H1 (cell line): ENCODE measurements around the gene ANO6. TPM values are rescaled to one million over a fixed set of nuclear protein-coding genes. Genes with fewer than 3 reads are reported as not detected.
"Not testable (repeated sequence)": the region's sequence is repeated elsewhere in the genome, so short reads cannot be mapped to it uniquely, and the experiment has no call there.

ENCODE experiments used
- CTCF ChIA-PET: fragments of 300-600 bp; sonication (Branson Sonifier 250); formaldehyde crosslinking; loops from one replicate; lab custom pipeline; 2021; ENCODE audit not compliant: partially characterized antibody; lab: Charles Lee
- POLR2A ChIA-PET: fragments of 300-600 bp; sonication (Branson Sonifier 250); formaldehyde crosslinking; loops from one replicate; lab custom pipeline; 2021; ENCODE audit warnings: inconsistent platforms; ENCODE audit not compliant: partially characterized antibody; lab: Charles Lee
- DNase-seq, 2 experiments: peaks; one replicate each; pipeline versions ENCODE4 v3.0.0 to v3.0.0-alpha.2; 2010 to 2022; ENCODE audit warnings: low spot score in 2 of 2, low read depth in 1 of 2, mixed read lengths in 1 of 2
- FAIRE-seq: peaks from 2 replicates; lab custom pipeline; 2011; peaks lifted over from hg19 to GRCh38; lab: Jason Lieb, UNC
- H2AFZ ChIP-seq: 2 replicates; pipeline ENCODE4 v1.8.1; 2012; ENCODE audit warnings: low read length, inconsistent platforms
- H2AK5ac ChIP-seq: 2 replicates; pipeline ENCODE4 v1.6.1; 2013; ENCODE audit warnings: low read depth, low read length
- H2BK120ac ChIP-seq: replicated peaks from 2 replicates; pipeline ENCODE3; 2013; ENCODE audit warnings: low read depth, low read length, inconsistent platforms
- H2BK12ac ChIP-seq: 2 replicates; pipeline ENCODE4 v1.6.1; 2013; ENCODE audit warnings: low read depth, low read length
- H2BK15ac ChIP-seq: 2 replicates; pipeline ENCODE4 v1.6.1; 2013; ENCODE audit warnings: low read length
- H2BK20ac ChIP-seq: 2 replicates; pipeline ENCODE4 v1.6.1; 2013; ENCODE audit warnings: low read length
- H2BK5ac ChIP-seq: 2 replicates; pipeline ENCODE4 v1.6.1; 2013; ENCODE audit warnings: low read depth, low read length
- H3K14ac ChIP-seq: 2 replicates; pipeline ENCODE4 v1.6.1; 2013; ENCODE audit warnings: inconsistent platforms; ENCODE audit not compliant: insufficient read length
- H3K18ac ChIP-seq: 2 replicates; pipeline ENCODE4 v1.6.1; 2013; ENCODE audit warnings: low read length; ENCODE audit errors: extremely low read depth
- H3K23ac ChIP-seq: 2 replicates; pipeline ENCODE4 v1.6.1; 2013; ENCODE audit warnings: inconsistent platforms; ENCODE audit not compliant: insufficient read length
- H3K23me2 ChIP-seq: 2 replicates; pipeline ENCODE4 v1.6.1; 2013; ENCODE audit warnings: low read depth, low read length
- H3K27ac ChIP-seq: 2 replicates; pipeline ENCODE4 v1.6.1; 2011; ENCODE audit warnings: low read depth, low read length, inconsistent platforms
- H3K27me3 ChIP-seq, 4 experiments: replicated peaks in 1 of 4; 1 replicate in 1 of 4; 2 replicates in 3 of 4; pipeline versions ENCODE4 v1.6.1 to v1.8.1; 2011 to 2013; ENCODE audit warnings: low read length in 3 of 4, mild to moderate bottlenecking in 3 of 4, inconsistent platforms in 2 of 4, mixed read lengths in 2 of 4, moderate library complexity in 1 of 4; ENCODE audit not compliant: control insufficient read depth in 3 of 4, insufficient read depth in 3 of 4; ENCODE audit errors: extremely low read depth in 1 of 4
- H3K36me3 ChIP-seq, 4 experiments: 2 replicates each; pipeline versions ENCODE4 v1.6.1 to v1.8.1; 2011 to 2013; ENCODE audit warnings: mild to moderate bottlenecking in 4 of 4, low read length in 3 of 4, moderate library complexity in 2 of 4, control low read depth in 1 of 4, inconsistent platforms in 1 of 4; ENCODE audit not compliant: insufficient read depth in 4 of 4, control insufficient read depth in 2 of 4
- H3K4ac ChIP-seq: replicated peaks from 2 replicates; pipeline ENCODE3; 2013; ENCODE audit warnings: low read length, low read depth, mixed read lengths, inconsistent platforms; ENCODE audit not compliant: insufficient read length
- H3K4me1 ChIP-seq, 4 experiments: replicated peaks in 1 of 4; 1 replicate in 1 of 4; 2 replicates in 3 of 4; pipeline versions ENCODE4 v1.6.1 to v1.8.1; 2011 to 2013; ENCODE audit warnings: low read length in 3 of 4, inconsistent platforms in 2 of 4, mixed read lengths in 1 of 4; ENCODE audit not compliant: insufficient read depth in 4 of 4, control insufficient read depth in 3 of 4
- H3K4me2 ChIP-seq, 2 experiments: 2 replicates each; pipeline versions ENCODE4 v1.6.1 to v1.8.1; 2011 to 2013; ENCODE audit warnings: low read depth in 2 of 2, low read length in 2 of 2, control low read depth in 1 of 2, inconsistent platforms in 1 of 2, mild to moderate bottlenecking in 1 of 2; ENCODE audit not compliant: insufficient read depth in 1 of 2
- H3K4me3 ChIP-seq, 4 experiments: fragments of 200-600, 300-600 bp in 1 of 4; sonication (generic), shearing (Covaris generic), sonication (Bioruptor Twin) in 1 of 4; 2 replicates each; pipeline versions ENCODE4 v1.5.1 to v1.8.1; 2011 to 2016; ENCODE audit warnings: low read length in 4 of 4, low read depth in 3 of 4, control low read depth in 2 of 4, inconsistent platforms in 2 of 4, mild to moderate bottlenecking in 2 of 4, mixed read lengths in 1 of 4, moderate library complexity in 1 of 4; ENCODE audit not compliant: insufficient read depth in 2 of 4; ENCODE audit errors: extremely low read depth in 1 of 4
- H3K56ac ChIP-seq: replicated peaks from 2 replicates; pipeline ENCODE3; 2013; ENCODE audit warnings: low read depth, mild to moderate bottlenecking, mixed read lengths, low read length, inconsistent platforms; ENCODE audit not compliant: insufficient read length
- H3K79me1 ChIP-seq: 2 replicates; pipeline ENCODE4 v1.6.1; 2013; ENCODE audit warnings: low read depth, low read length, control low read depth
- H3K79me2 ChIP-seq, 2 experiments: 2 replicates each; pipeline versions ENCODE4 v1.6.1 to v1.8.1; 2012 to 2013; ENCODE audit warnings: low read length in 2 of 2, mild to moderate bottlenecking in 2 of 2, inconsistent platforms in 1 of 2; ENCODE audit not compliant: insufficient read depth in 2 of 2, control insufficient read depth in 1 of 2
- H3K9ac ChIP-seq, 4 experiments: replicated peaks in 1 of 4; 1 replicate in 1 of 4; 2 replicates in 3 of 4; pipeline versions ENCODE4 v1.6.1 to v1.8.1; 2011 to 2013; ENCODE audit warnings: low read depth in 3 of 4, low read length in 3 of 4, control low read depth in 2 of 4, mild to moderate bottlenecking in 2 of 4, moderate library complexity in 2 of 4, inconsistent platforms in 1 of 4; ENCODE audit errors: extremely low read depth in 1 of 4
- H3K9me3 ChIP-seq, 2 experiments: 2 replicates each; pipeline versions ENCODE4 v1.6.1 to v1.8.1; 2012 to 2013; ENCODE audit warnings: mild to moderate bottlenecking in 2 of 2, moderate library complexity in 2 of 2, control low read depth in 1 of 2, inconsistent platforms in 1 of 2, low read depth in 1 of 2, low read length in 1 of 2, mixed read lengths in 1 of 2; ENCODE audit not compliant: insufficient read depth in 2 of 2
- H4K20me1 ChIP-seq, 2 experiments: replicated peaks in 1 of 2; 2 replicates each; pipeline versions ENCODE3 to v1.8.1; 2011 to 2013; ENCODE audit warnings: inconsistent platforms in 2 of 2, low read length in 2 of 2, mild to moderate bottlenecking in 1 of 2; ENCODE audit not compliant: insufficient read depth in 2 of 2, control insufficient read depth in 1 of 2
- H4K5ac ChIP-seq: 2 replicates; pipeline ENCODE4 v1.6.1; 2013; ENCODE audit warnings: low read length, low read depth, mixed read lengths, inconsistent platforms; ENCODE audit not compliant: insufficient read length
- H4K8ac ChIP-seq: 2 replicates; pipeline ENCODE4 v1.8.0; 2013; ENCODE audit warnings: mild to moderate bottlenecking, moderate library complexity, low read length, inconsistent platforms; ENCODE audit not compliant: insufficient read depth; ENCODE audit errors: extremely low read depth
- H4K91ac ChIP-seq: replicated peaks from 2 replicates; pipeline ENCODE3; 2013; ENCODE audit warnings: low read length, mixed read lengths, inconsistent platforms; ENCODE audit not compliant: insufficient read length
- WGBS, 2 experiments: shearing (Covaris generic) in 1 of 2; methylation state at CpG; one replicate each; pipeline versions ENCODE4 v1.1.6 to v1.1.7; 2013 to 2015; ENCODE audit warnings: low lambda C conversion rate in 2 of 2, mixed read lengths in 2 of 2, inconsistent platforms in 1 of 2, low coverage in 1 of 2, missing lambda C conversion rate in 1 of 2; ENCODE audit not compliant: insufficient replicate concordance in 2 of 2, insufficient coverage in 1 of 2, insufficient read length in 1 of 2; ENCODE audit errors: extremely low coverage in 1 of 2, missing lambda C conversion rate in 1 of 2; 5-methylcytosine and 5-hydroxymethylcytosine counted together
- polyA plus RNA-seq, 7 experiments: library from polyadenylated mRNA; depleted of rRNA in 3 of 7; stranded (reverse) in 5 of 7; unstranded in 2 of 7; fragments of >200 nt in 5 of 7; fragments of 200-250 nt in 2 of 7; gene quantifications; 1 replicate in 5 of 7; 2 replicates in 1 of 7; 4 replicates in 1 of 7; pipeline versions ENCODE4 v1.2.1 to v1.2.3, GENCODE V29; 2011 to 2013; ENCODE audit warnings: missing spikeins in 2 of 7, mixed read lengths in 2 of 7
- total RNA-seq: library from RNA; stranded (reverse); fragmentation: NEBNext Ultra II Directional; extraction: Animal tissue kit (Norgen Biotek cat#: 25700); gene quantifications from 2 replicates; pipeline ENCODE4 v1.2.1, GENCODE V29; 2021

The ANO6 gene
- total and polyA plus RNA-seq, 2 of the 8 experiments (the other 6 are each of a cell fraction or from before 2014, with no cell fraction given): 15.1 to 39.7 TPM

GRCh38 chr12:45397499-45397898 is 181.6 kb downstream of the ANO6 start:
- H2AK5ac ChIP-seq, H3K36me3 ChIP-seq, H4K5ac ChIP-seq, H3K4me3 ChIP-seq, DNase-seq, H2BK5ac ChIP-seq, H2BK20ac ChIP-seq, H3K4me2 ChIP-seq, POLR2A ChIA-PET, H3K4ac ChIP-seq, H3K14ac ChIP-seq, H2BK15ac ChIP-seq, H3K9ac ChIP-seq, H3K23ac ChIP-seq, H3K79me2 ChIP-seq, H2BK12ac ChIP-seq, H2AFZ ChIP-seq, H3K23me2 ChIP-seq, H4K91ac ChIP-seq, H3K27me3 ChIP-seq, FAIRE-seq, H3K18ac ChIP-seq, H3K79me1 ChIP-seq, CTCF ChIA-PET, H4K20me1 ChIP-seq, H3K27ac ChIP-seq, H3K56ac ChIP-seq, H4K8ac ChIP-seq, H3K4me1 ChIP-seq, H3K9me3 ChIP-seq, H2BK120ac ChIP-seq: not testable (repeated sequence)
- WGBS, 2 experiments: 90% methylated on average over 4 of the region's 4 CpGs; no CpG with 5 or more reads in 1 of the 2 experiments
